Hepatocyte (in vitro differentiated cells): ENCODE measurements around the gene RTL1. TPM values are rescaled to one million over a fixed set of nuclear protein-coding genes. Genes with fewer than 3 reads are reported as not detected.

Source experiments
- DNase-seq: peaks from one replicate; pipeline ENCODE4 v3.0.0-alpha.2; 2016; ENCODE audit warnings: low spot score
- H2AFZ ChIP-seq: fragments of 200-600 bp; sonication (generic); 2 replicates; pipeline ENCODE4 v1.6.0; 2016; ENCODE audit warnings: antibody characterized with exemption, mild to moderate bottlenecking
- H3K27ac ChIP-seq: fragments of 200-600 bp; sonication (generic); 2 replicates; pipeline ENCODE4 v1.5.1; 2016; ENCODE audit warnings: mild to moderate bottlenecking
- H3K27me3 ChIP-seq: fragments of 200-600 bp; sonication (generic); 2 replicates; pipeline ENCODE4 v1.6.1; 2016
- H3K36me3 ChIP-seq: fragments of 200-600 bp; sonication (generic); replicated peaks from 2 replicates; pipeline ENCODE4 v1.5.1; 2016; ENCODE audit warnings: low read depth; ENCODE audit not compliant: insufficient read depth
- H3K4me1 ChIP-seq: fragments of 200-600 bp; sonication (generic); 2 replicates; pipeline ENCODE4 v1.5.1; 2016; ENCODE audit warnings: mild to moderate bottlenecking, moderate library complexity; ENCODE audit not compliant: insufficient read depth
- H3K4me2 ChIP-seq: fragments of 200-600 bp; sonication (generic); 2 replicates; pipeline ENCODE4 v1.6.0; 2016
- H3K4me3 ChIP-seq: fragments of 200-600 bp; sonication (generic); 2 replicates; pipeline ENCODE4 v1.5.1; 2016; ENCODE audit warnings: mild to moderate bottlenecking
- H3K79me2 ChIP-seq: fragments of 200-600 bp; sonication (generic); 2 replicates; pipeline ENCODE4 v1.6.0; 2017; ENCODE audit warnings: mild to moderate bottlenecking
- H3K9me2 ChIP-seq: fragments of 200-600 bp; sonication (generic); replicated peaks from 2 replicates; pipeline ENCODE4 v1.6.0; 2017; ENCODE audit warnings: mild to moderate bottlenecking; ENCODE audit not compliant: insufficient read depth
- H3K9me3 ChIP-seq: fragments of 200-600 bp; sonication (generic); 2 replicates; pipeline ENCODE4 v1.5.1; 2016; ENCODE audit warnings: low read depth, mild to moderate bottlenecking
- H4K20me1 ChIP-seq: fragments of 200-600 bp; sonication (generic); 2 replicates; pipeline ENCODE4 v1.6.0; 2016; ENCODE audit warnings: mild to moderate bottlenecking; ENCODE audit not compliant: insufficient read depth, poor library complexity, severe bottlenecking
- CTCF ChIP-seq: fragments of 200-600 bp; sonication (generic); IDR thresholded peaks from 2 replicates; pipeline ENCODE4 v1.5.1; 2016; ENCODE audit warnings: antibody characterized with exemption, mild to moderate bottlenecking; ENCODE audit not compliant: poor library complexity
- EZH2 ChIP-seq: fragments of 200-600 bp; sonication (generic); IDR thresholded peaks from 2 replicates; pipeline ENCODE4 v1.6.1; 2016; ENCODE audit warnings: antibody characterized with exemption, mild to moderate bottlenecking, borderline replicate concordance
- EZH2phosphoT487 ChIP-seq: fragments of 200-600 bp; sonication (generic); IDR thresholded peaks from one replicate; pipeline ENCODE4 v1.6.1; 2018; ENCODE audit warnings: antibody characterized with exemption, mild to moderate bottlenecking, low read depth, moderate library complexity; ENCODE audit not compliant: unreplicated experiment, severe bottlenecking
- WGBS: methylation state at CpG from one replicate; pipeline ENCODE4 v1.1.6; 2016; ENCODE audit warnings: low lambda C conversion rate; ENCODE audit errors: missing lambda C conversion rate; 5-methylcytosine and 5-hydroxymethylcytosine counted together
- polyA plus RNA-seq: library from polyadenylated mRNA; unstranded; fragments of >200 nt; fragmentation: Nextera tagmentation; extraction: Ambion mirVana; gene quantifications from 2 replicates; pipeline ENCODE4 v1.2.1, GENCODE V29; 2016
- total RNA-seq: library from RNA; depleted of rRNA; stranded (reverse); fragments of >200 nt; gene quantifications from 2 replicates; pipeline ENCODE4 v1.2.3, GENCODE V29; 2014

RTL1 gene
- total and polyA plus RNA-seq, 2 experiments from 2014 or later = 1.4 to 2.6 TPM

GRCh38 chr14:100864206-100864605, 39.3 kb downstream of the RTL1 start:
- Histone ChIP-seq H3K4me3 (no peak overlapping the region), H3K27ac (no peak overlapping the region), H3K27me3 (no peaks in the 10 kb centered on the region), H3K79me2 (no peaks in the 10 kb centered on the region), H3K4me1 (no peaks in the 10 kb centered on the region), H4K20me1 (no peaks in the 10 kb centered on the region), H2AFZ (no peak overlapping the region), H3K36me3 (no peaks in the 10 kb centered on the region), H3K9me3 (no peaks in the 10 kb centered on the region), H3K9me2 (no peaks in the 10 kb centered on the region), H3K4me2 (no peak overlapping the region)
- WGBS = 90% methylated on average over 10 of the region's 10 CpGs
- TF ChIP-seq CTCF = no peak
- TF ChIP-seq EZH2phosphoT487 = no peak
- TF ChIP-seq EZH2 = no peak
- DNase-seq = no peak

- H3K27ac ChIP-seq = no peak overlapping the region
- no peaks in the 10 kb centered on the region for H3K79me2 ChIP-seq
These were observed 40.7 kb downstream of the RTL1 start for GRCh38 chr14:100862793-100863192.

GRCh38 chr14:100862277-100862676, 41.2 kb downstream of the RTL1 start:
- Histone ChIP-seq H3K36me3 (no peaks in the 10 kb centered on the region), H3K27ac (no peak overlapping the region), H3K9me3 (no peaks in the 10 kb centered on the region), H3K4me2 (no peak overlapping the region), H3K9me2 (no peaks in the 10 kb centered on the region), H2AFZ (no peak overlapping the region), H3K27me3 (no peaks in the 10 kb centered on the region), H3K4me1 (no peaks in the 10 kb centered on the region), H3K4me3 (no peak overlapping the region), H4K20me1 (no peaks in the 10 kb centered on the region), H3K79me2 (no peaks in the 10 kb centered on the region)
- no peak for DNase-seq
- 90% methylated on average over 3 of the region's 3 CpGs for WGBS
- no peak for TF ChIP-seq CTCF
- no peak for TF ChIP-seq EZH2phosphoT487
- no peak for TF ChIP-seq EZH2

More at GRCh38 chr14:100862793-100863192, 40.7 kb downstream of the RTL1 start:
- 95% methylated on average over 2 of the region's 2 CpGs for WGBS
- no peak for DNase-seq
- Histone ChIP-seq H3K36me3 (no peaks in the 10 kb centered on the region), H3K4me2 (no peak overlapping the region), H3K9me3 (no peaks in the 10 kb centered on the region), H3K4me3 (no peak overlapping the region), H3K9me2 (no peaks in the 10 kb centered on the region), H4K20me1 (no peaks in the 10 kb centered on the region), H3K4me1 (no peaks in the 10 kb centered on the region), H2AFZ (no peak overlapping the region), H3K27me3 (no peaks in the 10 kb centered on the region)
- TF ChIP-seq EZH2 = no peak
- no peak for TF ChIP-seq EZH2phosphoT487
- TF ChIP-seq CTCF = no peak

- H3K9me2 ChIP-seq = no peaks in the 10 kb centered on the region
- H3K27me3 ChIP-seq = no peaks in the 10 kb centered on the region
- no peak overlapping the region for H2AFZ ChIP-seq
- no peaks in the 10 kb centered on the region for H3K79me2 ChIP-seq
- H3K4me2 ChIP-seq = no peak overlapping the region
- H3K4me1 ChIP-seq = no peaks in the 10 kb centered on the region
- H3K27ac ChIP-seq = no peak overlapping the region
- H3K4me3 ChIP-seq = no peak overlapping the region
- no peaks in the 10 kb centered on the region for H3K9me3 ChIP-seq
- DNase-seq = no peak
- no peaks in the 10 kb centered on the region for H3K36me3 ChIP-seq
- TF ChIP-seq EZH2phosphoT487 (no peak), EZH2 (no peak), CTCF (no peak)
- 100% methylated on average over 1 of the region's 2 CpGs for WGBS
- H4K20me1 ChIP-seq = no peaks in the 10 kb centered on the region
These were observed 41.6 kb downstream of the RTL1 start for GRCh38 chr14:100861937-100862247.
